Tibial nerve (tissue), 4 donors: ENCODE measurements around the gene UBE3D. TPM values are rescaled to one million over a fixed set of nuclear protein-coding genes. Genes with fewer than 3 reads are reported as not detected.

Experiments used
- DNase-seq, 2 donors: peaks; one replicate each; pipeline ENCODE4 v3.0.0-alpha.2; 2019; ENCODE audit warnings: low spot score in 2 of 2
- H3K27ac ChIP-seq, 4 donors: fragments of 200-600 bp; sonication (generic) in 3 of 4; one replicate each; pipeline ENCODE4 v1.5.1; 2017 to 2019; ENCODE audit warnings: mild to moderate bottlenecking in 1 of 4
- H3K27me3 ChIP-seq, 2 donors: fragments of 200-600 bp; sonication (generic) in 1 of 2; one replicate each; pipeline versions ENCODE4 v1.5.1 to v1.6.0; 2017 to 2019
- H3K36me3 ChIP-seq, 3 donors: fragments of 200-600 bp; sonication (generic); one replicate each; pipeline ENCODE4 v1.5.1; 2018 to 2019
- H3K4me1 ChIP-seq, 4 donors: fragments of 200-600 bp; sonication (generic) in 3 of 4; one replicate each; pipeline ENCODE4 v1.5.1; 2017 to 2019
- H3K4me3 ChIP-seq, 4 donors: fragments of 200-600 bp; sonication (generic) in 3 of 4; one replicate each; pipeline ENCODE4 v1.5.1; 2017 to 2019; ENCODE audit warnings: mild to moderate bottlenecking in 1 of 4, moderate library complexity in 1 of 4
- H3K9me3 ChIP-seq, 4 donors: fragments of 200-600 bp; sonication (generic) in 3 of 4; one replicate each; pipeline ENCODE4 v1.5.1; 2017 to 2019
- CTCF ChIP-seq, 5 experiments: fragments of 200-600 bp in 3 of 5; fragments of 450-650 bp in 2 of 5; sonication (generic) in 3 of 5; IDR thresholded peaks; one replicate each; pipeline ENCODE4 v1.5.1; 2016 to 2019; ENCODE audit warnings: antibody characterized with exemption in 5 of 5, mild to moderate bottlenecking in 3 of 5, moderate library complexity in 2 of 5
- EP300 ChIP-seq, 2 donors: sonication (generic); formaldehyde crosslinking; IDR thresholded peaks; one replicate each; pipeline ENCODE4 v1.6.1; 2017; ENCODE audit warnings: antibody characterized with exemption in 2 of 2, mild to moderate bottlenecking in 1 of 2
- POLR2A ChIP-seq, 2 donors: fragments of 450-650 bp; IDR thresholded peaks; one replicate each; pipeline ENCODE4 v1.6.1; 2017; ENCODE audit warnings: antibody characterized with exemption in 2 of 2, mild to moderate bottlenecking in 2 of 2, moderate library complexity in 2 of 2
- WGBS, 2 donors: methylation state at CpG; one replicate each; pipeline ENCODE4 v1.1.5; 2018; 5-methylcytosine and 5-hydroxymethylcytosine counted together
- total RNA-seq, 4 donors: library from RNA; depleted of rRNA; stranded (reverse); fragments of >200 nt; gene quantifications; one replicate each; pipeline ENCODE4 v1.1.0, GENCODE V29; 2016

The UBE3D gene
- total RNA-seq, 4 donors from 2014 or later: 6.3 to 21.9 (median 18.3) TPM

DNA sequence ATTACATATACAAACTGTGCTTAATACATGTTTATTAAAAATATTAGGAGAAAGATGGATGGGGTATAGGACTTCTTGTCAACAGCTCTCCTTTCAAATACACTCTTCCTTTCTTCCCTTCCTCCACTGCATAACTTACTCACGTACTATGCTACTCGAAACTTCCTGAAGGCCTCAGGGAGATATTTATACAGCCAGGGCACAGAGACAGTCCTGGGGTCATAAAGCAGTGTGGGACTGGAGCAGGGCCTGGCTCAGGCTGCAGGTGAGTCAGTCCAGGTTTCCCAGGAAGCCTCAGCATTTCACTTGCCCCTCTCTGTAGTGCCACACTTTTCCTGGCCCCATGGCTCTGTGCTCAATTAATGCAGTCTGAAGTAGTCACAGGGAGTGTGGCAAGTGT, 157.0 kb downstream of the UBE3D start:
- Histone ChIP-seq H3K27me3 (no peaks in the 10 kb centered on the region), H3K36me3 (no peaks in the 10 kb centered on the region), H3K9me3 (no peaks in the 10 kb centered on the region), H3K4me1 (no peaks in the 10 kb centered on the region), H3K4me3 (no peak overlapping the region), H3K27ac (no peak overlapping the region)
- 63 to 68% methylated on average over 2 of the region's 2 CpGs for WGBS, 2 donors
- DNase-seq: no peak
- TF ChIP-seq POLR2A (IDR thresholded peaks at IDR 0.05): no peak
- no peak for TF ChIP-seq CTCF (IDR thresholded peaks at IDR 0.05)
- TF ChIP-seq EP300 (IDR thresholded peaks at IDR 0.05): no peak

DNA sequence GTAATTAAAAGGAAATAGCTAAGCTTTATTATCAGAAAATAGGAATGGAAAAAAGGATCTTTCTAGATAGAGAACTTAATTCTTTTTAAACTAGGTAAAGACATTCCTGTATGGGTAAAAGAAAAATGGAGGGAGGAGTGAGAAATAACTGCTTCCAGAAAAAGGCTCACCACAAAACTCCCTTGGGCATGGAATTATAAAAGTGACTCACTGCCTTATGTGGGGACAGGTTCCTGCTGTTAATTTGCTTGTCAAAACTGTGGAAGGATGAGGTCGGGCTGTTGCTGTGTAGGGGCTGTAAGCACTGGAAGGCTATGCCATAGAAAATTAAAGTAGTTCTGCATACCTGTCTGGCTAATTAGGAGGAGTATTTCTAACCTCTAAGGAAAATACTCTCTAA, 158.7 kb downstream of the UBE3D start:
- H3K4me1 ChIP-seq: no peaks in the 10 kb centered on the region
- DNase-seq: no peak
- no peak overlapping the region for H3K27ac ChIP-seq
- no peak overlapping the region for H3K4me3 ChIP-seq
- no peaks in the 10 kb centered on the region for H3K27me3 ChIP-seq
- WGBS, 2 donors: 34 to 43% methylated on average over 1 of the region's 1 CpG
- H3K9me3 ChIP-seq: no peaks in the 10 kb centered on the region
- TF ChIP-seq CTCF (IDR thresholded peaks at IDR 0.05): no peak
- TF ChIP-seq POLR2A (IDR thresholded peaks at IDR 0.05): no peak
- TF ChIP-seq EP300 (IDR thresholded peaks at IDR 0.05): no peak
- H3K36me3 ChIP-seq: no peaks in the 10 kb centered on the region

GRCh38 chr6:82906489-82906888, 159.2 kb downstream of the UBE3D start:
- Histone ChIP-seq H3K9me3 (no peaks in the 10 kb centered on the region), H3K27me3 (no peaks in the 10 kb centered on the region), H3K4me3 (no peak overlapping the region), H3K36me3 (no peaks in the 10 kb centered on the region), H3K27ac (no peak overlapping the region), H3K4me1 (no peaks in the 10 kb centered on the region)
- no peak for DNase-seq
- TF ChIP-seq EP300 (IDR thresholded peaks at IDR 0.05) (no peak), POLR2A (IDR thresholded peaks at IDR 0.05) (no peak), CTCF (IDR thresholded peaks at IDR 0.05) (no peak)

- 89 to 96% methylated on average over 1 of the region's 1 CpG for WGBS, 2 donors
- no peak overlapping the region for H3K4me3 ChIP-seq
- no peaks in the 10 kb centered on the region for H3K9me3 ChIP-seq
Measured at GRCh38 chr6:82904860-82905259, 160.8 kb downstream of the UBE3D start.

GRCh38 chr6:82904257-82904656, 161.4 kb downstream of the UBE3D start:
- Histone ChIP-seq H3K4me1 (no peaks in the 10 kb centered on the region), H3K9me3 (no peaks in the 10 kb centered on the region), H3K27ac (no peak overlapping the region), H3K4me3 (no peak overlapping the region), H3K27me3 (no peaks in the 10 kb centered on the region), H3K36me3 (no peaks in the 10 kb centered on the region)
- no peak for DNase-seq
- WGBS, 2 donors: 71 to 74% methylated on average over 4 of the region's 4 CpGs
- TF ChIP-seq POLR2A (IDR thresholded peaks at IDR 0.05): no peak
- no peak for TF ChIP-seq EP300 (IDR thresholded peaks at IDR 0.05)
- no peak for TF ChIP-seq CTCF (IDR thresholded peaks at IDR 0.05)

More at GRCh38 chr6:82904860-82905259, 160.8 kb downstream of the UBE3D start:
- Histone ChIP-seq H3K27me3 (no peaks in the 10 kb centered on the region), H3K4me1 (no peaks in the 10 kb centered on the region), H3K36me3 (no peaks in the 10 kb centered on the region), H3K27ac (no peak overlapping the region)
- DNase-seq: no peak
- TF ChIP-seq POLR2A (IDR thresholded peaks at IDR 0.05) (no peak), CTCF (IDR thresholded peaks at IDR 0.05) (no peak), EP300 (IDR thresholded peaks at IDR 0.05) (no peak)
